ENCODE data around the gene GDE1.

- TF ChIP-seq CTCF (IDR thresholded peaks at IDR 0.05; ENCODE audit: low read length) (no peak), EZH2 (optimal IDR thresholded peaks at IDR 0.05; ENCODE audit: low read depth, low read length) (no peak), EZH2phosphoT487 (IDR thresholded peaks at IDR 0.05; ENCODE audit: low read length) (no peak)
Observed at GRCh38 chr16:19518388-19518787, 3.5 kb downstream of the GDE1 start.

Data from MM.1S (cell line).